ENCODE data around the gene HES6. TPM values are rescaled to one million over a fixed set of nuclear protein-coding genes. Genes with fewer than 3 reads are reported as not detected.

HES6 gene
- total RNA-seq, 2 donors from 2014 or later = 2.5 to 12.3 TPM

DNA sequence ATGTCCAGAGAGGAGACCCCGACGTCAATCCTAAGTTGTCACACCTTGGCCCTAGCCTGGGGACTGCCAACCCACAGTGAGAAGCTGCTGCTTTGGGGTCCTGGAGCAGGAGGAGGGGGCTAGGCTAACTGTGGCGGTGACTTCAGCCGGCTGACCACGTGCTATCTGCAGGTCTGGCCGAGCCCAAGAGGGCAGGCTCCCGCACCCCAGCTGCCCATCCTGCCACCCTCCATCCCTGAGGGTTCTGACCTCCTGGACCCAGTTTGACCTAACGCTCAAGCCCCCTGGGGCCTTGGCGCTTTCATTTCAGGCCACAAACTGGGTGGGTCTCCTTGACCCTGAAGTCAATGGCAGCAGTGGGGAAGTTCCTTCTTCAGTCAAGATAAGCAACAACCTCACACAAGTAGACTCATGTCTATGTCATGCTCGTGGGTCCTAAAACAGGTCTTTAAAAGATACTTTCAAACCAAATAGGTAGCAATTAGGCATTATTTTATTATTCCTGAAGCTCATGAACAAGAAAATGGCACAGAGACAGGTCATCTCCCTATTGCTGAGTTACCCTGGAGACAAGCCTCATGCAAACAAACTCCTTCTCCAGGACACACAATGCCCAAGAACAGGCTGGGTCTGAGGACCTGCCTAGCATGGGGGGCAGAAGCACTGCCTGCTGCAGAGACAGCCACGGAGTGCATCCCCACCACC lies 2.3 kb downstream of the HES6 start:
- no peaks in the 10 kb centered on the region for H3K27me3 ChIP-seq (replicated peaks; ENCODE audit: insufficient read depth)
- DNase-seq (ENCODE audit: low spot score) = no peak
- no peak overlapping the region for H3K27ac ChIP-seq
- no peaks in the 10 kb centered on the region for H3K36me3 ChIP-seq
- no peak for ATAC-seq (ENCODE audit: insufficient number of reproducible peaks, low FRiP score, low read depth)
- H3K4me1 ChIP-seq (ENCODE audit: control insufficient read depth in 1 of 2, low read depth in 2 of 2) = peaks cover 3 to 20% of the 10 kb centered on the region in 2 donors
- H3K4me3 ChIP-seq = no peak overlapping the region
- TF ChIP-seq, protein P1, sequence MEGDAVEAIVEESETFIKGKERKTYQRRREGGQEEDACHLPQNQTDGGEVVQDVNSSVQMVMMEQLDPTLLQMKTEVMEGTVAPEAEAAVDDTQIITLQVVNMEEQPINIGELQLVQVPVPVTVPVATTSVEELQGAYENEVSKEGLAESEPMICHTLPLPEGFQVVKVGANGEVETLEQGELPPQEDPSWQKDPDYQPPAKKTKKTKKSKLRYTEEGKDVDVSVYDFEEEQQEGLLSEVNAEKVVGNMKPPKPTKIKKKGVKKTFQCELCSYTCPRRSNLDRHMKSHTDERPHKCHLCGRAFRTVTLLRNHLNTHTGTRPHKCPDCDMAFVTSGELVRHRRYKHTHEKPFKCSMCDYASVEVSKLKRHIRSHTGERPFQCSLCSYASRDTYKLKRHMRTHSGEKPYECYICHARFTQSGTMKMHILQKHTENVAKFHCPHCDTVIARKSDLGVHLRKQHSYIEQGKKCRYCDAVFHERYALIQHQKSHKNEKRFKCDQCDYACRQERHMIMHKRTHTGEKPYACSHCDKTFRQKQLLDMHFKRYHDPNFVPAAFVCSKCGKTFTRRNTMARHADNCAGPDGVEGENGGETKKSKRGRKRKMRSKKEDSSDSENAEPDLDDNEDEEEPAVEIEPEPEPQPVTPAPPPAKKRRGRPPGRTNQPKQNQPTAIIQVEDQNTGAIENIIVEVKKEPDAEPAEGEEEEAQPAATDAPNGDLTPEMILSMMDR (IDR thresholded peaks at IDR 0.05) = no peak
- H3K9me3 ChIP-seq = no peaks in the 10 kb centered on the region

DNA sequence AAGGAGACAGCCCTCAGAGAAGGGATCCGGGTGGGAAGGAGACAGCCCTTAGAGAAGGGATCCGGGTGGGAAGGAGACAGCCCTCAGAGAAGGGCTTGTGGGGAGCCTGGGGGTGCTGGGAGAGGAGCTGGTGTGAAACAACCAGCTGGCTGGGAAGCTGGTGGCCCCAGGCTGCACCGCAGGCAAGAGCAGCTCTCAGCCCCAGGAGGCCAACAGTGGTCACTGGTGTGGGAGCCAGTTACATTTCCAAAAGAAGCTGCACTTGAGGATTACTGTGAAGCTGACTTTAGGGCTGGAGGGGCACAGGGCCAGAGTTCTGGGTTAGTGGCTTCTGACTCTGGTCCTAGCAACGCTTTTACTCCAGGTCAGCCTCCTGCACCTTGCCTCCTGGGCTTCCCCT lies 3.3 kb downstream of the HES6 start:
- TF ChIP-seq, protein P1 (IDR thresholded peaks at IDR 0.05) = no peak
- ATAC-seq (ENCODE audit: insufficient number of reproducible peaks, low FRiP score, low read depth) (no peak), DNase-seq (ENCODE audit: low spot score) (no peak)
- Histone ChIP-seq H3K36me3 (no peaks in the 10 kb centered on the region), H3K4me1 (ENCODE audit: control insufficient read depth in 1 of 2, low read depth in 2 of 2) (peaks cover 3 to 11% of the 10 kb centered on the region in 2 donors), H3K9me3 (no peaks in the 10 kb centered on the region), H3K27me3 (replicated peaks; ENCODE audit: insufficient read depth) (no peaks in the 10 kb centered on the region), H3K4me3 (no peak overlapping the region), H3K27ac (no peak overlapping the region)

DNA sequence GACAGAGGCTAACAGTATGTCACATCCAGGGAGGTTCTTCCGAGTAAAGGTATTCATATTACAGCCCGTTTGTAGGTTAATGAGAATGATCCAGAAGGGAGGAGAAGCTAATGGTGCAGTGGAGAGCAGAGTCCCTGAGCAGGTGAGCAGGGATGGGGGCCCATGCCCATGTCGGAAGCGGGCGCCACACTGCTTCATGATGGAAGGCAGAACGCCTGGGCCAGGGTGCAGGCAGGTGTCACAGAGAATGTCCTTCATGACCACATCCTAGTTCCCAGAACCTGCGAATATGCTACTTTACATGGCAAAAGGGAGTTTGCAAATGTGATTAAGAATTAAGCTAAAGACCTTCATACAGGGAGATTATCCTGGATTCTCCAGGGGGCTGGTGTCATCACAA lies 4.0 kb downstream of the HES6 start:
- ATAC-seq (ENCODE audit: insufficient number of reproducible peaks, low FRiP score, low read depth) (no peak), DNase-seq (ENCODE audit: low spot score) (no peak)
- TF ChIP-seq, protein P1 (IDR thresholded peaks at IDR 0.05) = no peak
- Histone ChIP-seq H3K27ac (no peak overlapping the region), H3K9me3 (no peaks in the 10 kb centered on the region), H3K4me1 (ENCODE audit: control insufficient read depth in 1 of 2, low read depth in 2 of 2) (peaks cover 3 to 17% of the 10 kb centered on the region in 2 donors), H3K36me3 (no peaks in the 10 kb centered on the region), H3K4me3 (no peak overlapping the region), H3K27me3 (replicated peaks; ENCODE audit: insufficient read depth) (no peaks in the 10 kb centered on the region)

DNA sequence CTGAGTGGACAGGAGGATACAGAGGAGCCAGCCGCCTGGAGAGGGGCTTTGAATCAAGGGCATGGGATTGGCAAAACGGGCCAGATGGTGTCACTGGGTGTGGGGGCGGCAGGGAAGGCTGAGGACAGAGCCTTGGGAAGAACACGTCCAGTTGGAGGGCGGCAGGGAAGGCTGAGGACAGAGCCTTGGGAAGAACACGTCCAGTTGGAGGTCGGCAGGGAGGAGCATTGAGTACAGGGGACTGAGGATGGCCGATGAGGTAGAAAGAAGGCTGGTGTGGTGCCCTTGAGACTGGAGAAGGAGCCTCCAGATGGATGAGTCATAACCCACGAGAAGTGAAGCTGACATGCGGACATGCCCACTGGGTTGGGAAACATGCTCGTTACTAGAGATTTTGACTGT lies 4.5 kb downstream of the HES6 start:
- no peaks in the 10 kb centered on the region for H3K27me3 ChIP-seq (replicated peaks; ENCODE audit: insufficient read depth)
- no peaks in the 10 kb centered on the region for H3K36me3 ChIP-seq
- no peak for ATAC-seq (ENCODE audit: insufficient number of reproducible peaks, low FRiP score, low read depth)
- TF ChIP-seq, protein P1 (IDR thresholded peaks at IDR 0.05) = no peak
- DNase-seq (ENCODE audit: low spot score) = no peak
- H3K4me3 ChIP-seq = no peak overlapping the region
- H3K27ac ChIP-seq = no peak overlapping the region
- H3K9me3 ChIP-seq = no peaks in the 10 kb centered on the region
- peaks cover 1 to 15% of the 10 kb centered on the region in 2 donors for H3K4me1 ChIP-seq (ENCODE audit: control insufficient read depth in 1 of 2, low read depth in 2 of 2)

DNA sequence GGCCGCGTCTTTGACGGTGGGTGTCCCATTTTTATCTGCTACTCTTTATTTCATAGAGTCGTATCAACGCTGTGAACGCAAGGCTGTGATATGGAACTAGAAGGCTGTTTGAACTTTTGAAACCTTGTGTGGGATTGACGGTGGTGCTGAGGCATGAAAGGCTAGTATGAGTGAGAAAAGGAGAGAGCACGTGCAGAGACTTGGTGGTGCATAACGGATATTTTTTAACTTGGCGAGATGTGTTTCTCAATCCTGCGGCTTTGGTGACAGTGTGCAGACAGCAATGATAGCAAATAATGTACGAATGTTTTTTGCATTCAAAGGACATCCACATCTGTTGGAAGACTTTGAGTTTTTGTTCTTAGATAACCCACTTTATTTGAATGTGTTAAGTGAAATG lies 6.2 kb downstream of the HES6 start:
- no peaks in the 10 kb centered on the region for H3K27me3 ChIP-seq (replicated peaks; ENCODE audit: insufficient read depth)
- H3K27ac ChIP-seq = no peak overlapping the region
- TF ChIP-seq, protein P1 (IDR thresholded peaks at IDR 0.05) = no peak
- no peak for ATAC-seq (ENCODE audit: insufficient number of reproducible peaks, low FRiP score, low read depth)
- H3K36me3 ChIP-seq = no peaks in the 10 kb centered on the region
- no peaks in the 10 kb centered on the region for H3K9me3 ChIP-seq
- no peak overlapping the region for H3K4me3 ChIP-seq
- no peak for DNase-seq (ENCODE audit: low spot score)
- peaks cover 0 to 12% of the 10 kb centered on the region in 2 donors for H3K4me1 ChIP-seq (ENCODE audit: control insufficient read depth in 1 of 2, low read depth in 2 of 2)
